AG04450 (cell line): ENCODE measurements around the gene TGFBR2. TPM values are rescaled to one million over a fixed set of nuclear protein-coding genes. Genes with fewer than 3 reads are reported as not detected.

Source experiments
- CTCF ChIA-PET: fragments of 300-600, 350-600 bp; formaldehyde crosslinking; extraction: SDS; loops from one replicate; lab custom pipeline; 2022; ENCODE audit warnings: antibody characterized with exemption, inconsistent platforms; lab: Charles Lee
- POLR2A ChIA-PET: fragments of 350-600 bp; formaldehyde crosslinking; extraction: SDS; loops from one replicate; lab custom pipeline; 2021; ENCODE audit warnings: antibody characterized with exemption, inconsistent platforms; lab: Yijun Ruan, JAX
- DNase-seq: peaks from one replicate; pipeline ENCODE4 v3.0.0-alpha.2; 2011; ENCODE audit warnings: low read depth, low spot score
- H3K27ac ChIP-seq: one replicate; pipeline ENCODE4 v1.5.1; 2012; ENCODE audit warnings: low read depth, low read length, control low read depth
- H3K27me3 ChIP-seq: one replicate; pipeline ENCODE4 v1.6.0; 2012; ENCODE audit warnings: low read length; ENCODE audit not compliant: control insufficient read depth, insufficient read depth
- H3K4me3 ChIP-seq: 2 replicates; pipeline ENCODE4 v1.5.1; 2011; ENCODE audit warnings: mild to moderate bottlenecking, low read depth, low read length, control low read depth
- H3K9me3 ChIP-seq: 2 replicates; pipeline ENCODE4 v1.5.1; 2012; ENCODE audit warnings: low read length; ENCODE audit not compliant: control insufficient read depth, insufficient read depth
- polyA plus RNA-seq: library from polyadenylated mRNA; depleted of rRNA; stranded (reverse); fragments of >200 nt; gene quantifications from 2 replicates; pipeline ENCODE4 v1.2.3, GENCODE V29; 2011
- TF ChIP-seq, protein P1 (sequence below): IDR thresholded peaks from 2 replicates; pipeline ENCODE4 v1.5.1; 2011; ENCODE audit warnings: low read depth, low read length, control low read depth, inconsistent platforms

The TGFBR2 gene
- polyA plus RNA-seq, 1 experiment, result 158 TPM

- CTCF ChIA-PET, result interaction anchor here (1.0 to 1.3 kb wide), 2 partner anchors 501 to 585 kb away, joined by 3 read pairs; no protein-coding TSS in a partner anchor
- POLR2A ChIA-PET, result no interaction called here
- peaks cover 4% of the 10 kb centered on the region; the same call in 1 of the 2 replicates for H3K9me3 ChIP-seq
- DNase-seq, result no peak
- H3K27me3 ChIP-seq, result no peaks in the 10 kb centered on the region
- TF ChIP-seq, protein P1, sequence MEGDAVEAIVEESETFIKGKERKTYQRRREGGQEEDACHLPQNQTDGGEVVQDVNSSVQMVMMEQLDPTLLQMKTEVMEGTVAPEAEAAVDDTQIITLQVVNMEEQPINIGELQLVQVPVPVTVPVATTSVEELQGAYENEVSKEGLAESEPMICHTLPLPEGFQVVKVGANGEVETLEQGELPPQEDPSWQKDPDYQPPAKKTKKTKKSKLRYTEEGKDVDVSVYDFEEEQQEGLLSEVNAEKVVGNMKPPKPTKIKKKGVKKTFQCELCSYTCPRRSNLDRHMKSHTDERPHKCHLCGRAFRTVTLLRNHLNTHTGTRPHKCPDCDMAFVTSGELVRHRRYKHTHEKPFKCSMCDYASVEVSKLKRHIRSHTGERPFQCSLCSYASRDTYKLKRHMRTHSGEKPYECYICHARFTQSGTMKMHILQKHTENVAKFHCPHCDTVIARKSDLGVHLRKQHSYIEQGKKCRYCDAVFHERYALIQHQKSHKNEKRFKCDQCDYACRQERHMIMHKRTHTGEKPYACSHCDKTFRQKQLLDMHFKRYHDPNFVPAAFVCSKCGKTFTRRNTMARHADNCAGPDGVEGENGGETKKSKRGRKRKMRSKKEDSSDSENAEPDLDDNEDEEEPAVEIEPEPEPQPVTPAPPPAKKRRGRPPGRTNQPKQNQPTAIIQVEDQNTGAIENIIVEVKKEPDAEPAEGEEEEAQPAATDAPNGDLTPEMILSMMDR, result no peak
- H3K4me3 ChIP-seq, result no peak overlapping the region
- no peak overlapping the region for H3K27ac ChIP-seq
Measured at GRCh38 chr3:30698549-30698948, 92.1 kb downstream of the TGFBR2 start.

DNA sequence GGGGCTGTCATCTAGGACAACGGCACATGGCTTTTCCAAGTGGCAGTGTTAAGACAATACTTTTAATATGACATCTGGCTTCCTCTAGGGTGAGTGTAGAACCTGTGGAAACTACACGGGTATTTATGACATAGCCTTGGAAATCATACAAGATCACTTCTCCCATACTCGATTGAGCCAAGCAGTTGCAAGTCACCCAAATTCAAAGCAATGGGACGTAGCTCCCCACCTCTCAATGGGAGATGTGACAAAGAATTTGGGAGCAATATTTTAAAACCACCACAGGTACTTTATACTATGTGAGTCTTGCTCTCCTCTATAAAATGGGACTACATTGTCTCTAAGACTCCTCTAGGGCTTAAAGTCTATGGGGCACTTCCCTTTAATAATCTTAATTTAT, 93.5 kb downstream of the TGFBR2 start:
- TF ChIP-seq, protein P1, result no peak
- Histone ChIP-seq H3K27me3 (no peaks in the 10 kb centered on the region), H3K4me3 (no peak overlapping the region), H3K27ac (no peak overlapping the region), H3K9me3 (peaks cover 4% of the 10 kb centered on the region; the same call in 1 of the 2 replicates)
- CTCF ChIA-PET, result no interaction called here
- DNase-seq, result no peak
- POLR2A ChIA-PET, result no interaction called here

- no peaks in the 10 kb centered on the region for H3K27me3 ChIP-seq
- H3K27ac ChIP-seq, result no peak overlapping the region
- peaks cover 4% of the 10 kb centered on the region; the same call in 1 of the 2 replicates for H3K9me3 ChIP-seq
- CTCF ChIA-PET, result no interaction called here
- DNase-seq, result no peak
- no peak overlapping the region for H3K4me3 ChIP-seq
- POLR2A ChIA-PET, result no interaction called here
- TF ChIP-seq, protein P1, result no peak
Measured at GRCh38 chr3:30700702-30701321, 94.4 kb downstream of the TGFBR2 start.

DNA sequence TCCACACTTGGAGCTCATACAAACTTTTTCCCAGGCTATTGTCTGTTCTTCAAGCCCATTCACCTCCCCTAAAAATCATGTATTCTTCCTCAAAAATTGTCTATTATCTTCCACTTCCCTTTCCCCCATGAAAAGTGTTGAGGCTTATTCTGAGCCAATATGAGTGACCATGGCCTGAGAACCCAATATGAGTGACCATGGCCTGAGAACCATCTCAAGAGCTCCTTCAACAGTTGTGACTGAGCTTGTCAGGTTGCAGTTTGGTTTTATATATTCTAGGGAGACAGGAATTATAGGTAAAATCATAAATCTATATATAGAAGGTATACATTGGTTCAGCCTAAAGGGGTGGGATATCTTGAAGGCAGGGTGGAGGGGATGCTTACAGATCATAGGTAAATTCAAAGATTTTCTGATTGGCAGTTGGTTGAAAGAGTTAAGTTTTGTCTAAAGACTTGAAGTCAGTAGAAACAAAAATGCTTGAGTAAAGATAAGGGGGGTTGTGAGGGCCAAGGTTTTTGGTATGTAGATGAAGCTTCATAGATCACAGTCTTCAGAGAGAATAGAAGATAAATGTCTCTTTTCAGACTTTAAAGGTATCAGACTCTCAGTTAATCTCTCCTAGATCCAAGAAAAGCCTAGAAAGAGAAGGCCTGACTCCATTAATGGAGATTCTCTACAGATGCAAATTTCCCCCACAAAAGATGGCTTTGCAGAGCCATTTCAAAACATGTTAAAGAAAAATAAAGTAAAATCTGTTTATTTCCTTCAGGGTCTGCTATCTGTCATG, 95.8 kb downstream of the TGFBR2 start:
- TF ChIP-seq, protein P1, result no peak
- Histone ChIP-seq H3K27ac (no peak overlapping the region), H3K4me3 (no peak overlapping the region), H3K9me3 (peaks cover 4% of the 10 kb centered on the region; the same call in 1 of the 2 replicates), H3K27me3 (no peaks in the 10 kb centered on the region)
- POLR2A ChIA-PET, result no interaction called here
- CTCF ChIA-PET, result interaction anchor here (3.6 kb wide), 1 partner anchor 9 kb away, joined by 20 read pairs; no protein-coding TSS in a partner anchor
- DNase-seq, result no peak
